Astrocyte of the spinal cord (primary cell): ENCODE data around the gene CDKAL1.

Experiments used
- DNase-seq: peaks from one replicate; pipeline ENCODE4 v3.0.0; 2011; ENCODE audit warnings: low read depth, low spot score
- H3K4me3 ChIP-seq: 2 replicates; pipeline ENCODE4 v1.5.1; 2011; ENCODE audit warnings: low read depth, mild to moderate bottlenecking, low read length, moderate library complexity
- in situ Hi-C: cut with HindIII; loops from 2 replicates; pipeline ENCODE4 v1.10.0; 2017; ENCODE audit warnings: low sequenced_read_pairs
- TF ChIP-seq, protein P1 (sequence below): IDR thresholded peaks from 2 replicates; pipeline ENCODE4 v1.5.1; 2012; ENCODE audit warnings: low read depth, mild to moderate bottlenecking, low read length, inconsistent platforms

CDKAL1 gene

DNA sequence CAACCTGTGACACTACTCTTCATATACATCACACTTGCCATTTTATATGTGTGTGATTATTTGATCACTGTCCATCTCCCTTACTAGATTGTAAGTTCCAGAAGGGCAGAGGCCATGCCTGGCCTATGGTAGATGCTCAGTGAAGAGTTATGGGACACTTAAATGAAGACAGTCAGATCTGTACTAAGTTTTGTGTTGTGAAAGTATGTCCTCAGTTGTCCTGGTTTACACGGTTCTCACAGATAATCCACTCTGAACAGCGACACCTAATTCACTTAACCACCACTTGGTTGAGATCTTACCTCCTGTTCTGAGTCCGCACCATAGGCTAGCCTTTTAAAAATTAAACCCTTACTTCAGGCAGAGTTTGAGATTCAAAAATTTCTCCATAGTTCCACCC, 625.2 kb downstream of the CDKAL1 start:
- in situ Hi-C loops, result no loop called here
- TF ChIP-seq, protein P1, sequence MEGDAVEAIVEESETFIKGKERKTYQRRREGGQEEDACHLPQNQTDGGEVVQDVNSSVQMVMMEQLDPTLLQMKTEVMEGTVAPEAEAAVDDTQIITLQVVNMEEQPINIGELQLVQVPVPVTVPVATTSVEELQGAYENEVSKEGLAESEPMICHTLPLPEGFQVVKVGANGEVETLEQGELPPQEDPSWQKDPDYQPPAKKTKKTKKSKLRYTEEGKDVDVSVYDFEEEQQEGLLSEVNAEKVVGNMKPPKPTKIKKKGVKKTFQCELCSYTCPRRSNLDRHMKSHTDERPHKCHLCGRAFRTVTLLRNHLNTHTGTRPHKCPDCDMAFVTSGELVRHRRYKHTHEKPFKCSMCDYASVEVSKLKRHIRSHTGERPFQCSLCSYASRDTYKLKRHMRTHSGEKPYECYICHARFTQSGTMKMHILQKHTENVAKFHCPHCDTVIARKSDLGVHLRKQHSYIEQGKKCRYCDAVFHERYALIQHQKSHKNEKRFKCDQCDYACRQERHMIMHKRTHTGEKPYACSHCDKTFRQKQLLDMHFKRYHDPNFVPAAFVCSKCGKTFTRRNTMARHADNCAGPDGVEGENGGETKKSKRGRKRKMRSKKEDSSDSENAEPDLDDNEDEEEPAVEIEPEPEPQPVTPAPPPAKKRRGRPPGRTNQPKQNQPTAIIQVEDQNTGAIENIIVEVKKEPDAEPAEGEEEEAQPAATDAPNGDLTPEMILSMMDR, result no peak
- DNase-seq, result no peak
- H3K4me3 ChIP-seq, result no peak overlapping the region

DNA sequence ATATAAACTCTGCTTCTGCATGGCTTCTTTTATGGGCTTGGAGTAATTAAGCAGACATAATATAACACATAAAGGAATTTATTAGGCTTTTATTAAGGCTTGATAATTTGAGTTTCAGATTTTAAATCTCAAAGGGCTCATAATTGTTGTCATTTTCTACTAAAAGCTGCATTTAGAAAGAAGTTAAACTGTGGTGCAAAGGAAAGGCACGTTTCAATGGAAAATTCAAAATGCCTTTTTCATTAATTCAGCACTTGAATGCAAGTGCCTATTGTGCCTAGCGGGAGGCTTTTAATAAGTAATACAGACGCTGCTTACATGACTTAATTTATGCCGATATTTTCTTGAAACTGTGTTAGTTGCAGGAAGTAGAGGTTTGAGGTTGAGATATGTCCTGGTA, 627.5 kb downstream of the CDKAL1 start:
- in situ Hi-C loops, result no loop called here
- no peak overlapping the region for H3K4me3 ChIP-seq
- DNase-seq, result no peak
- TF ChIP-seq, protein P1, result no peak

DNA sequence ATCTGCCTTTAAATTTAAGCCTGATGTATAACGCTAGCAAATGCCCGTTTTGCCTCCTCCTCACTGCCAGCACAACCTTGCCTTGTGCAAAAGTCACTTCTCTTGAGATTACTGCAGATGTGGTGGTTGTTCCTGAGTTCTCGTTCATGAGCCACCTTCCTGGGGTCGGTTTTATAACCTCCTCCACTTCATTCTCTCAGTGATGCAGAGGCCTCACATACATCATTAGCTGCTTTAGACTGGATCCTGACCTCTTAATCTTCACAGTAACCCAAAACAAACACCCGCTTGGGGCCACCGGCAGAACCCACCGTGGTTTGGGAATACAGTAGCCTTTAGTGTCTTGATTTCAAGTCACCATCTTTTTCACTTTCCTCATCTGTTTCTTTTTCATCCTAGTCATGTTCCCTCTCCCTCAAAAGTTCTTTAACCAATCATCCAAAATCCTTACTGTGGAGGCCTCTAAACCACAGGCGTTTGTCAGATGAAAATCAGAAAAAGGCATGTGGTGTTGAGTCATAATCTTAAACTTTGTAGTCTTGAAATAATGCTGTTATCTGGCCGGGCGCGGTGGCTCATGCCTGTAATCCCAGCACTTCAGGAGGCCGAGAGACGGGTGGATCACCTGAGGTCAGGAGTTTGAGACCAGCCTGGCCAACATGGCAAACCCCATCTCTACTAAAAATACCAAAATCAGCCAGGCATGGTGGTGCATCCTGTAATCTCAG, 629.0 kb downstream of the CDKAL1 start:
- TF ChIP-seq, protein P1, result no peak
- in situ Hi-C loops, result no loop called here
- peak; percentile 80 for DNase-seq
- no peak overlapping the region for H3K4me3 ChIP-seq

DNA sequence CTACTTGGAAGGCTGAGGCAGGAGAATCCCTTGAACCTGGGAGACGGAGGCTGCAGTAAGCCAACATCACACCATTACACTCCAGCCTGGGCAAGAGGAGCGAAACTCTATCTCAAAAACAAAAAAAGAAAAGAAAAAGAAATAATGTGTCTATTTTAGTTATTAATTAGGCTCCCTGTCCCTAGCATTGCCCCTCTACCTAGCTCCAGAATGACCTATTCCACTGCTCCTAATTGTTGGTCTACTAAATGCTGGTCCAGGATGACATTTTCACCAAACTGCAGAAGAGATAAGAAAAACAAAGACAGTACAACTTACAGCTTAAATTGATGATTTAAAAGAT, 629.6 kb downstream of the CDKAL1 start:
- in situ Hi-C loops, result no loop called here
- TF ChIP-seq, protein P1, result no peak
- H3K4me3 ChIP-seq, result no peak overlapping the region
- no peak for DNase-seq

DNA sequence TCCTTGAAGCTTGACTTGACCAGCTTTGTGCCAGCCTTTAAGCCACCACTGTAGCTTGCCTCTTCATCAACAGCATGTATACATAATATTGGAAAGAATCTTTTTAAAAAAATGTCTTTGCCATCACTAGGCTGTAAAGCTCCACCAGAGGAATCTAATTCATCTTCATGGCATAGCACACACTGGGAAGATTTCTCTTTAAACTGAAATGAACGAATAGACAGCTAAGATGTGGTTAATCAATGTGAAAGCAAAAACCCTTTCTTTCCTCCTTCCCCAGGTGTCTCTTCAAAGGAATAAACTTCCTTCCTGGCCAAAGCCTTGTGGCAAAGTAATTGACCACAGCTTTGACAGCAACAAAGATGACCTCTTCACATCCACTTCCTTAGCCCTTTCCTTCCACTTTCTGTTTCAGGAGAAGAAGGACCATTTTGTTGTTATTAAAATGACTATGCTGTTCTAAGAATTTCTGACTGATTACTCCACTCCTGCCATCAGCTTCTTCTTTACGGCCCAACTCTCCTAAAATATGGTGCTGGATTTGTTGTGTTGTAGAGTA, 630.6 kb downstream of the CDKAL1 start:
- peak; percentile 55 for DNase-seq
- H3K4me3 ChIP-seq, result no peak overlapping the region
- TF ChIP-seq, protein P1, result no peak
- in situ Hi-C loops, result no loop called here

DNA sequence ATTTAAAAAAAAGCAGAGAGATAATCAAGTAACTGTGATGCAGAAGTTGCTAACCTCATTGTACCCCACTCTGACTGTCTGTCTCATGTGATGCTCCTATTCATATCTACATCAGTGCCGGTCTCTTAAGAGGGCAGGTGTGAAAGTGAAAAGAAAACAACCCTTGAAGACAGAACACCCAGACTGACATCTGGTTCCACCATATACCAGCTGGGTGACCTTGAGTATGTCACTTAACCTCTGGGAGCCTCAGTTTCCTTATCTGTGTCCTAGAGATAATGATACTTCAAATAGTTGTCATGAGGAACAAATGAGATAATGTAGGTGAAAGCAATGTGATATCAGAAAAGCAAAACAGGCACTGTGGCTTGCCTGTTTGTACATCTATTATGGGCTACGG, 632.5 kb downstream of the CDKAL1 start:
- DNase-seq, result no peak
- no peak overlapping the region for H3K4me3 ChIP-seq
- in situ Hi-C loops, result no loop called here
- TF ChIP-seq, protein P1, result no peak
